ENCODE measurements around the gene BAK1.

The BAK1 gene

DNA sequence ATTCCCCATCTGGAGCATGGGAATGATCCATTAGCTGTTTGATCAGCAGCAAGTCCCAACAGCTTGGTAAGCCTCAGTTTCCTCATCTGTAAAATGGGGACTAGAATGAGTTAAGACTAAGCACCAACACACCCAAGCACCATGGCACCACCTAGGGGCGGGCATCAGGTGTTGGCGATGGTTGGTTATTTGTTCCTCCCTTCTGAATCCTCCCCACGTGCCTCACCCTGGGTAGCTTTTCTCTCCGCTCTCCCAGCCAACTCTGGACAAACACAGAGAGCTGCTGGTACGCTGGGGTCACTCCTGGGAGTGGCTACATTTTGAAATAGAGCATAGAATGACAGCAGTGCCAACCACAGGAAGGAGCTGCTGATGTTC, 27.7 kb upstream of the BAK1 start:
- Histone ChIP-seq H2BK5ac (ENCODE audit: low read length) (peak overlapping the region; percentile 30), H3K4ac (ENCODE audit: low read length) (no peak overlapping the region), H3K36me3 (replicated peaks in 1 of 2; ENCODE audit: control insufficient read depth in 2 of 2, insufficient read depth in 2 of 2, low read length in 2 of 2) (no peaks in the 10 kb centered on the region), H2BK15ac (ENCODE audit: low read length) (peak overlapping the region; percentile 53), H4K91ac (ENCODE audit: low read depth, low read length, poor library complexity) (no peak overlapping the region), H3K27me3 (ENCODE audit: control insufficient read depth in 3 of 3, insufficient read depth in 3 of 3, low read depth in 1 of 3, low read length in 3 of 3) (peaks cover 0 to 4% (median 0%) of the 10 kb centered on the region in 3 experiments), H2AFZ (ENCODE audit: low read length) (no peak overlapping the region), H4K8ac (ENCODE audit: low read depth, low read length) (no peak overlapping the region), H3K9ac (ENCODE audit: low read depth, low read length, poor library complexity) (no peak overlapping the region), H3K14ac (ENCODE audit: low read length) (no peak overlapping the region), H3K4me2 (ENCODE audit: insufficient read depth, low read length, poor library complexity, severe bottlenecking) (no peak overlapping the region), H3K9me3 (replicated peaks in 1 of 2; ENCODE audit: control insufficient read depth in 2 of 2, insufficient read depth in 1 of 2, low read depth in 1 of 2, low read length in 2 of 2) (peaks cover 0 to 5% of the 10 kb centered on the region in 2 donors), H3K27ac (replicated peaks; ENCODE audit: low read length) (no peak overlapping the region), H3K4me3 (ENCODE audit: low read length in 2 of 2) (no peak overlapping the region), H3K18ac (ENCODE audit: low read length) (peak overlapping the region; percentile 31), H3K23ac (ENCODE audit: low read depth, low read length, poor library complexity) (no peak overlapping the region), H3K4me1 (ENCODE audit: control insufficient read depth in 2 of 2, insufficient read depth in 1 of 2, low read depth in 1 of 2, low read length in 2 of 2) (peaks cover 28 to 47% of the 10 kb centered on the region in 2 donors), H2AK5ac (ENCODE audit: low read depth, low read length) (peak overlapping the region; percentile 59), H2BK12ac (ENCODE audit: low read length) (no peak overlapping the region), H3K79me1 (ENCODE audit: low read depth, low read length) (peaks cover 2% of the 10 kb centered on the region), H2BK120ac (ENCODE audit: low read depth, low read length) (peak overlapping the region; percentile 48)
- WGBS, 2 donors (ENCODE audit: extremely low coverage in 2 of 2, insufficient read length in 2 of 2, insufficient replicate concordance in 1 of 2) = no CpG with 5 or more reads among the region's 5 CpGs
- DNase-seq (ENCODE audit: low spot score) = no peak

DNA sequence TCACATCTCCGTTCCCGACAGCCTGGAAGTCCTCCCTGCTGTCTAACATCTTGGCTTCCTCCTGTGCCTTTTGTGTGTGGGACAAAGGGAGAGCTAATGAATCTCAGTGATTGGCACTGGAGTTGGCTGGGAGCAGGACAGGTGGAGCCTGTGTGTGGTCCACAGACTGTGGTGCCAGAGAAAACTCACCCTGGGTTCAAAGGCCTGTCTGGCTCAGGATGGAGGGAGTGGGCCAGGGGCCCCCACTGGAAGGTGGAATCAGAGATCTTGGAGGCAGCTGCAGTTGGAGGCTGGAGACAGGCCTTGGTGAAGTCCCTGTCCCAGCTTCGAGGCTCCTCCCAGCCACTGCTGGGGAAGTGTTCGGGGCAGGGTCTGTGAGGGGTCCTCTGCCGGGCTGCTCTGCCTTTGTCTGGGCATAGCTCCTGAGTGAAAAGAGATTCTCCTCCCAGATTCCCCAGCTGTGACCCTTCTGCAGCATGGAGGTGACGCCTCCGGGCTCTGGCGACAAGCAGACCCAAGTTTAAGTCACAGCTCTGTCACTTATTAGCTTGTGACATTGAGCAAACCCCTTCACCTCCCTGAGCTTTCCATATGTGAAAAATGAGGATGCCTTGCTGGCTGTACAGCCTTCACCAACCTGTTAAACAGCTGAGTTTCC, 27.2 kb upstream of the BAK1 start:
- Histone ChIP-seq H3K4me3 (ENCODE audit: low read length in 2 of 2) (no peak overlapping the region), H3K9ac (ENCODE audit: low read depth, low read length, poor library complexity) (no peak overlapping the region), H4K91ac (ENCODE audit: low read depth, low read length, poor library complexity) (no peak overlapping the region), H3K23ac (ENCODE audit: low read depth, low read length, poor library complexity) (no peak overlapping the region), H2AFZ (ENCODE audit: low read length) (peak overlapping the region; percentile 61), H3K27me3 (ENCODE audit: control insufficient read depth in 3 of 3, insufficient read depth in 3 of 3, low read depth in 1 of 3, low read length in 3 of 3) (peaks cover 0 to 4% (median 0%) of the 10 kb centered on the region in 3 experiments), H3K4ac (ENCODE audit: low read length) (no peak overlapping the region), H3K36me3 (replicated peaks in 1 of 2; ENCODE audit: control insufficient read depth in 2 of 2, insufficient read depth in 2 of 2, low read length in 2 of 2) (no peaks in the 10 kb centered on the region), H2BK5ac (ENCODE audit: low read length) (no peak overlapping the region), H3K18ac (ENCODE audit: low read length) (peak overlapping the region; percentile 39), H3K14ac (ENCODE audit: low read length) (no peak overlapping the region), H2AK5ac (ENCODE audit: low read depth, low read length) (peak overlapping the region; percentile 51), H2BK12ac (ENCODE audit: low read length) (no peak overlapping the region), H3K9me3 (replicated peaks in 1 of 2; ENCODE audit: control insufficient read depth in 2 of 2, insufficient read depth in 1 of 2, low read depth in 1 of 2, low read length in 2 of 2) (peaks cover 0 to 5% of the 10 kb centered on the region in 2 donors), H4K8ac (ENCODE audit: low read depth, low read length) (no peak overlapping the region), H3K4me1 (ENCODE audit: control insufficient read depth in 2 of 2, insufficient read depth in 1 of 2, low read depth in 1 of 2, low read length in 2 of 2) (peaks cover 28 to 47% of the 10 kb centered on the region in 2 donors), H3K27ac (replicated peaks; ENCODE audit: low read length) (no peak overlapping the region), H2BK15ac (ENCODE audit: low read length) (no peak overlapping the region), H3K79me1 (ENCODE audit: low read depth, low read length) (peaks cover 2% of the 10 kb centered on the region), H2BK120ac (ENCODE audit: low read depth, low read length) (no peak overlapping the region), H3K4me2 (ENCODE audit: insufficient read depth, low read length, poor library complexity, severe bottlenecking) (no peak overlapping the region)
- no CpG with 5 or more reads among the region's 8 CpGs for WGBS, 2 donors (ENCODE audit: extremely low coverage in 2 of 2, insufficient read length in 2 of 2, insufficient replicate concordance in 1 of 2)
- no peak for DNase-seq (ENCODE audit: low spot score)

DNA sequence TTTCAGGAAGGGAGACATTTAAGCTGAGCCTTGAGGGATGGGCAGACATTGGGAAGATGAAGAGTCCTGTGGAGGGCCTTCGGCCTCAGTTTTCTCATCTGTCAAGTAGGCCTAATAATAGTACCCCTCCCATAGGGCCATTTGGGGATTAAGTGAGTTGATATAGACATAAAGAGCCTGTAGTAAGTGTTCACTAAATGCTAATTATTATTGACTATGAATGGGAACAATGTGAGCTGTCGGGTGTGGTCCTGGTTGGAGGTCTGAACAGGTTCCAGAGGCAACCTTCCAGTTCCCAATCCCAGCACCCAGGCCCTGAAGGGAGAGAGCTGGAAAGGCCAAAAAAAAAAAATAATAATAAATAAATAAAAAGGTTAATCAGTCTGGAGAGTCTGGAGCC, 26.6 kb upstream of the BAK1 start:
- Histone ChIP-seq H2BK15ac (ENCODE audit: low read length) (no peak overlapping the region), H4K8ac (ENCODE audit: low read depth, low read length) (no peak overlapping the region), H3K14ac (ENCODE audit: low read length) (no peak overlapping the region), H3K4ac (ENCODE audit: low read length) (no peak overlapping the region), H2BK5ac (ENCODE audit: low read length) (no peak overlapping the region), H2BK12ac (ENCODE audit: low read length) (no peak overlapping the region), H2BK120ac (ENCODE audit: low read depth, low read length) (no peak overlapping the region), H3K4me1 (ENCODE audit: control insufficient read depth in 2 of 2, insufficient read depth in 1 of 2, low read depth in 1 of 2, low read length in 2 of 2) (peaks cover 28 to 47% of the 10 kb centered on the region in 2 donors), H3K27ac (replicated peaks; ENCODE audit: low read length) (no peak overlapping the region), H3K23ac (ENCODE audit: low read depth, low read length, poor library complexity) (no peak overlapping the region), H4K91ac (ENCODE audit: low read depth, low read length, poor library complexity) (no peak overlapping the region), H3K4me2 (ENCODE audit: insufficient read depth, low read length, poor library complexity, severe bottlenecking) (no peak overlapping the region), H3K79me1 (ENCODE audit: low read depth, low read length) (peaks cover 2% of the 10 kb centered on the region), H3K9me3 (replicated peaks in 1 of 2; ENCODE audit: control insufficient read depth in 2 of 2, insufficient read depth in 1 of 2, low read depth in 1 of 2, low read length in 2 of 2) (peaks cover 0 to 1% of the 10 kb centered on the region in 2 donors), H3K4me3 (ENCODE audit: low read length in 2 of 2) (no peak overlapping the region), H2AK5ac (ENCODE audit: low read depth, low read length) (no peak overlapping the region), H3K27me3 (ENCODE audit: control insufficient read depth in 3 of 3, insufficient read depth in 3 of 3, low read depth in 1 of 3, low read length in 3 of 3) (no peaks in the 10 kb centered on the region), H2AFZ (ENCODE audit: low read length) (no peak overlapping the region), H3K18ac (ENCODE audit: low read length) (no peak overlapping the region), H3K9ac (ENCODE audit: low read depth, low read length, poor library complexity) (no peak overlapping the region), H3K36me3 (replicated peaks in 1 of 2; ENCODE audit: control insufficient read depth in 2 of 2, insufficient read depth in 2 of 2, low read length in 2 of 2) (no peaks in the 10 kb centered on the region)
- no CpG with 5 or more reads among the region's 2 CpGs for WGBS, 2 donors (ENCODE audit: extremely low coverage in 2 of 2, insufficient read length in 2 of 2, insufficient replicate concordance in 1 of 2)
- DNase-seq (ENCODE audit: low spot score) = no peak

DNA sequence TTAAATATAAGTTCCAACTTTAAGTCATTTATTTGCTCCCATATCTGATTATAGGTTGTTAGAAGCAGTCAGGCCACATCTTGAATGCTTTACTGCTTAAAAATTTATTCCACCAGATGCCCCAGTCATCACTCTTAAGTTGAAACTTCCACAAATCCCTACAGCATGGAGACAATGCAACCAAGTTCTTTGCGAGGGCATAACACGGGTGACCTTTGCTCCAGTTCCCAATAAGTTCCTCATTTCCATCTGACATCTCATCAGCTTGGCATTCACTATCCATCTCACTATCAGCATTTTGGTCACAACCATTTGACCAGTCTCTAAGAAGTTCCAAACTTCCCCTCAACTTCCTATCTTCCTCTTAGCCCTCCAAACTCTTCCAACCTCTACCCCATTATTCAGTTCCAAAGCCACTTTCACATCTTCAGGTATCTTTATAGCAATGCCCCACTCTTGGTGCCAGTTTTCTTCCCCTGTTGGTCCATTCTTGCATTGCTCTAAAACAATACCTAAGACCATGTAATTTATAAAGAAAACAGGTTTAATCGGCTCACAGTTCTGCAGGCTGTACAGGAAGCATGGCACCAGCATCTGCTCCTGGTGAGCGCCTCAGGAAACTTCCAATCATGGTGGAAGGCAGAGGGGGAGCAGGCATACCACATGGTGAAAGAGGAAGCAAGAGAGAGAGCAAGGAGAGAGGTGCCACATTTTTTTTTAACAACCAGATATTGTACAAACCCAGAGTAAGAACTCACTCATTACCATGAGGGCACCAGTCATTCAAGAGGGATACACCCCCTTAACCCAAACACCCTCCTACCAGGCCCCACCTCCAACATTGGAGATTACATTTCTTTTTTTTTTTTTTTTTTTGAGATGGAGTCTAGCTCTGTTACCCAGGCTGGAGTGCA, 25.1 kb upstream of the BAK1 start:
- no peak overlapping the region for H3K4me2 ChIP-seq (ENCODE audit: insufficient read depth, low read length, poor library complexity, severe bottlenecking)
- H3K14ac ChIP-seq (ENCODE audit: low read length) = no peak overlapping the region
- no peak overlapping the region for H2AK5ac ChIP-seq (ENCODE audit: low read depth, low read length)
- no peak overlapping the region for H3K18ac ChIP-seq (ENCODE audit: low read length)
- H3K4me3 ChIP-seq (ENCODE audit: low read length in 2 of 2) = no peak overlapping the region
- no peak overlapping the region for H4K91ac ChIP-seq (ENCODE audit: low read depth, low read length, poor library complexity)
- peaks cover 2% of the 10 kb centered on the region for H3K79me1 ChIP-seq (ENCODE audit: low read depth, low read length)
- H3K27ac ChIP-seq (replicated peaks; ENCODE audit: low read length) = no peak overlapping the region
- H3K4me1 ChIP-seq (ENCODE audit: control insufficient read depth in 2 of 2, insufficient read depth in 1 of 2, low read depth in 1 of 2, low read length in 2 of 2) = peaks cover 16 to 33% of the 10 kb centered on the region in 2 donors
- H3K23ac ChIP-seq (ENCODE audit: low read depth, low read length, poor library complexity) = no peak overlapping the region
- peaks cover 0 to 1% of the 10 kb centered on the region in 2 donors for H3K9me3 ChIP-seq (replicated peaks in 1 of 2; ENCODE audit: control insufficient read depth in 2 of 2, insufficient read depth in 1 of 2, low read depth in 1 of 2, low read length in 2 of 2)
- H3K4ac ChIP-seq (ENCODE audit: low read length) = no peak overlapping the region
- H3K36me3 ChIP-seq (replicated peaks in 1 of 2; ENCODE audit: control insufficient read depth in 2 of 2, insufficient read depth in 2 of 2, low read length in 2 of 2) = no peaks in the 10 kb centered on the region
- no peak overlapping the region for H2BK120ac ChIP-seq (ENCODE audit: low read depth, low read length)
- H4K8ac ChIP-seq (ENCODE audit: low read depth, low read length) = no peak overlapping the region
- no peak overlapping the region for H2BK12ac ChIP-seq (ENCODE audit: low read length)
- no peaks in the 10 kb centered on the region for H3K27me3 ChIP-seq (ENCODE audit: control insufficient read depth in 3 of 3, insufficient read depth in 3 of 3, low read depth in 1 of 3, low read length in 3 of 3)
- no peak for DNase-seq (ENCODE audit: low spot score)
- no peak overlapping the region for H2BK15ac ChIP-seq (ENCODE audit: low read length)
- no peak overlapping the region for H2AFZ ChIP-seq (ENCODE audit: low read length)
- H3K9ac ChIP-seq (ENCODE audit: low read depth, low read length, poor library complexity) = no peak overlapping the region
- WGBS, 2 donors (ENCODE audit: extremely low coverage in 2 of 2, insufficient read length in 2 of 2, insufficient replicate concordance in 1 of 2) = no CpG with 5 or more reads among the region's 4 CpGs
- H2BK5ac ChIP-seq (ENCODE audit: low read length) = no peak overlapping the region
